PC-9 (cell line): ENCODE measurements around the gene APBB3. TPM values are rescaled to one million over a fixed set of nuclear protein-coding genes. Genes with fewer than 3 reads are reported as not detected.

Source experiments
- BruUV-seq: library from RNA; stranded (reverse); fragments of 400-500 nt; replicated peaks from 2 replicates; lab custom pipeline; 2021; lab: Mats Ljungman, UMichigan
- CTCF ChIA-PET: fragments of 300-600 bp; sonication (Branson Sonifier 250); formaldehyde crosslinking; loops from one replicate; lab custom pipeline; 2022; ENCODE audit warnings: antibody characterized with exemption; lab: Charles Lee
- POLR2A ChIA-PET: fragments of 300-600 bp; sonication (Branson Sonifier 250); formaldehyde crosslinking; loops from one replicate; lab custom pipeline; 2022; ENCODE audit warnings: antibody characterized with exemption; ENCODE audit not compliant: unreplicated experiment; lab: Charles Lee
- DNase-seq, 2 experiments: peaks; one replicate each; pipeline versions ENCODE4 v3.0.0 to v3.0.0-alpha.2; 2015 to 2022; ENCODE audit warnings: mixed read lengths in 1 of 2
- H2AFZ ChIP-seq: fragments of 200-600 bp; sonication (generic); 2 replicates; pipeline ENCODE4 v1.8.1; 2017; ENCODE audit warnings: antibody characterized with exemption
- H3F3A ChIP-seq: fragments of 200-600 bp; sonication (generic); 2 replicates; pipeline ENCODE4 v1.8.1; 2017; ENCODE audit warnings: antibody characterized with exemption, mild to moderate bottlenecking, low read depth; ENCODE audit not compliant: insufficient read depth
- H3K27ac ChIP-seq: fragments of 200-600 bp; sonication (generic); 2 replicates; pipeline ENCODE4 v1.6.1; 2016; ENCODE audit warnings: mixed run types
- H3K27me3 ChIP-seq: fragments of 200-600 bp; sonication (generic); 2 replicates; pipeline ENCODE4 v1.6.1; 2016; ENCODE audit warnings: low read depth, mixed run types; ENCODE audit not compliant: insufficient read depth
- H3K36me3 ChIP-seq: fragments of 200-600 bp; sonication (generic); 2 replicates; pipeline ENCODE4 v1.6.1; 2016; ENCODE audit warnings: low read depth, mixed run types
- H3K4me1 ChIP-seq: fragments of 200-600 bp; sonication (generic); replicated peaks from 2 replicates; pipeline ENCODE4 v1.6.1; 2016; ENCODE audit warnings: mixed run types; ENCODE audit not compliant: insufficient read depth
- H3K4me2 ChIP-seq: fragments of 200-600 bp; sonication (generic); 2 replicates; pipeline ENCODE4 v1.6.1; 2017; ENCODE audit warnings: mixed run types
- H3K4me3 ChIP-seq: fragments of 200-600 bp; sonication (generic); 2 replicates; pipeline ENCODE4 v1.6.1; 2016; ENCODE audit warnings: mixed run types
- H3K79me2 ChIP-seq: fragments of 200-600 bp; sonication (generic); 2 replicates; pipeline ENCODE4 v1.6.1; 2017; ENCODE audit warnings: low read depth, mixed run types
- H3K9me2 ChIP-seq: fragments of 200-600 bp; sonication (generic); 2 replicates; pipeline ENCODE4 v1.8.1; 2017; ENCODE audit warnings: mild to moderate bottlenecking; ENCODE audit not compliant: insufficient read depth
- H3K9me3 ChIP-seq: fragments of 200-600 bp; sonication (generic); 2 replicates; pipeline ENCODE4 v1.8.1; 2016; ENCODE audit warnings: low read depth; ENCODE audit not compliant: insufficient read depth
- H4K20me1 ChIP-seq: fragments of 200-600 bp; sonication (generic); 2 replicates; pipeline ENCODE4 v1.8.1; 2017; ENCODE audit not compliant: insufficient read depth
- CTCF ChIP-seq: fragments of 200-600 bp; sonication (generic); conservative IDR thresholded peaks from 2 replicates; pipeline ENCODE4 v1.6.1; 2017; ENCODE audit warnings: mixed run types, antibody characterized with exemption, mild to moderate bottlenecking, moderate library complexity
- EZH2 ChIP-seq: fragments of 200-600 bp; sonication (generic); IDR thresholded peaks from 2 replicates; pipeline ENCODE4 v1.8.0; 2017; ENCODE audit warnings: antibody characterized with exemption, low read depth
- intact Hi-C: fragments of 100-400 bp; cut with micrococcal nuclease; formaldehyde crosslinking; loops from one replicate; pipeline ENCODE4 v1.10.0; 2022; ENCODE audit not compliant: unreplicated experiment
- microRNA-seq: library from miRNA; unstranded; fragments of <30 nt; microRNA quantifications from one replicate; pipeline ENCODE4 v1.2.0, GENCODE V29; 2021; ENCODE audit warnings: borderline number of aligned reads, borderline replicate concordance
- total RNA-seq: library from RNA; stranded (reverse); gene quantifications from 2 replicates; pipeline ENCODE4 v1.2.3, GENCODE V29; 2021

The APBB3 gene
- total RNA-seq, 1 experiment from 2014 or later, result 26.0 TPM

GRCh38 chr5:140509898-140510297 is 54.5 kb downstream of the APBB3 start:
- H4K20me1 ChIP-seq, result peaks cover 6% of the 10 kb centered on the region; the same call in 1 of the 2 replicates
- BruUV-seq, result no TSS peak
- intact Hi-C loops, result no loop called here
- no peak overlapping the region for H3K27ac ChIP-seq
- peaks cover 25% of the 10 kb centered on the region for H3F3A ChIP-seq
- ChIA-PET POLR2A (no interaction called here), CTCF (no interaction called here)
- no peaks in the 10 kb centered on the region for H3K27me3 ChIP-seq
- H2AFZ ChIP-seq, result no peak overlapping the region
- no peak for DNase-seq
- no peaks in the 10 kb centered on the region for H3K9me2 ChIP-seq
- H3K4me3 ChIP-seq, result no peak overlapping the region
- H3K4me1 ChIP-seq, result no peaks in the 10 kb centered on the region
- H3K9me3 ChIP-seq, result no peaks in the 10 kb centered on the region
- TF ChIP-seq CTCF (no peak), EZH2 (no peak)
- H3K36me3 ChIP-seq, result peaks cover 51% of the 10 kb centered on the region
- no peak overlapping the region for H3K4me2 ChIP-seq
- no peaks in the 10 kb centered on the region for H3K79me2 ChIP-seq

Small RNA genes within 50 kb of the gene (microRNA-seq; reads per million reads assigned to microRNA genes)
- not detected for gene MIR6831

Other genes with a start within 250 kb of the APBB3 start
- 8.5 and 9.0 TPM in 2 replicates for gene HBEGF, start 218.0 kb downstream of the APBB3 start, total RNA-seq
- 0.20 and 0.53 TPM in 2 replicates for gene SLC4A9, start 204.4 kb downstream of the APBB3 start, total RNA-seq
- 90.7 and 109 TPM in 2 replicates for gene ANKHD1, start 162.8 kb downstream of the APBB3 start, total RNA-seq
- 4.8 and 5.6 TPM in 2 replicates for gene EIF4EBP3, start 16.9 kb downstream of the APBB3 start, total RNA-seq
- 30.5 and 36.1 TPM in 2 replicates for gene SRA1, start 7.1 kb downstream of the APBB3 start, total RNA-seq
- gene SLC35A4, start 230 bp upstream of the APBB3 start, total RNA-seq, result 44.2 and 66.2 TPM in 2 replicates
- gene CD14, start 68.6 kb upstream of the APBB3 start, total RNA-seq, result 0.35 and 0.81 TPM in 2 replicates
- 12.1 and 25.2 TPM in 2 replicates for gene TMCO6, start 74.9 kb upstream of the APBB3 start, total RNA-seq
- gene NDUFA2, start 83.0 kb upstream of the APBB3 start, total RNA-seq, result 69.7 and 72.7 TPM in 2 replicates
- gene IK, start 83.2 kb upstream of the APBB3 start, total RNA-seq, result 74.2 and 86.7 TPM in 2 replicates
- gene WDR55, start 100.3 kb upstream of the APBB3 start, total RNA-seq, result 37.9 and 39.2 TPM in 2 replicates
- 1.2 and 2.0 TPM in 2 replicates for gene DND1, start 109.0 kb upstream of the APBB3 start, total RNA-seq
- 52.0 and 64.3 TPM in 2 replicates for gene HARS1, start 126.8 kb upstream of the APBB3 start, total RNA-seq
- gene HARS2, start 126.9 kb upstream of the APBB3 start, total RNA-seq, result 28.8 and 31.1 TPM in 2 replicates
- gene ZMAT2, start 135.8 kb upstream of the APBB3 start, total RNA-seq, result 53.5 and 60.1 TPM in 2 replicates
- not detected in 2 replicates for gene PCDHA1, start 221.5 kb upstream of the APBB3 start, total RNA-seq
- not detected in 2 replicates for gene PCDHA2, start 230.3 kb upstream of the APBB3 start, total RNA-seq
- gene PCDHA3, start 236.5 kb upstream of the APBB3 start, total RNA-seq, result not detected in 2 replicates
- gene PCDHA4, start 242.5 kb upstream of the APBB3 start, total RNA-seq, result not detected in 2 replicates